GM23338 (cell line): ENCODE measurements around the gene ATP10D. TPM values are rescaled to one million over a fixed set of nuclear protein-coding genes. Genes with fewer than 3 reads are reported as not detected.
A peak's percentile ranks its signal among the peaks of the same experiment; 100 is the strongest.

Source experiments
- ATAC-seq: fragments of 200-7000 bp; cut with Tn5 transposase; 3 replicates; pipeline ENCODE4 v1.9.1; 2020
- DNase-seq: peaks from one replicate; pipeline ENCODE4 v3.0.0-alpha.2; 2015; ENCODE audit warnings: low spot score
- H2AFZ ChIP-seq: fragments of 200-600 bp; sonication (generic); 2 replicates; pipeline ENCODE4 v1.8.0; 2016; ENCODE audit warnings: antibody characterized with exemption, mild to moderate bottlenecking, moderate library complexity
- H3F3A ChIP-seq: fragments of 200-600 bp; sonication (generic); replicated peaks from 2 replicates; pipeline ENCODE4 v1.8.0; 2017; ENCODE audit warnings: antibody characterized with exemption, mixed run types, low read depth
- H3K27ac ChIP-seq: fragments of 200-600 bp; sonication (generic); 2 replicates; pipeline ENCODE4 v1.6.1; 2016; ENCODE audit warnings: low read depth
- H3K27me3 ChIP-seq: fragments of 200-600 bp; sonication (generic); 2 replicates; pipeline ENCODE4 v1.8.0; 2016; ENCODE audit warnings: mild to moderate bottlenecking, mixed run types, moderate library complexity; ENCODE audit not compliant: insufficient read depth
- H3K36me3 ChIP-seq: fragments of 200-600 bp; sonication (generic); 2 replicates; pipeline ENCODE4 v1.8.0; 2016; ENCODE audit warnings: mild to moderate bottlenecking; ENCODE audit not compliant: insufficient read depth
- H3K4me1 ChIP-seq: fragments of 200-600 bp; sonication (generic); 2 replicates; pipeline ENCODE4 v1.8.0; 2016; ENCODE audit warnings: mild to moderate bottlenecking, moderate library complexity; ENCODE audit not compliant: insufficient read depth
- H3K4me2 ChIP-seq: fragments of 200-600 bp; sonication (generic); 2 replicates; pipeline ENCODE4 v1.7.1; 2017; ENCODE audit warnings: mixed run types
- H3K4me3 ChIP-seq: fragments of 200-600 bp; sonication (generic); 2 replicates; pipeline ENCODE4 v1.6.1; 2016; ENCODE audit warnings: mixed run types
- H3K79me2 ChIP-seq: fragments of 200-600 bp; sonication (generic); replicated peaks from 2 replicates; pipeline ENCODE4 v1.8.0; 2017; ENCODE audit warnings: mild to moderate bottlenecking; ENCODE audit not compliant: insufficient read depth
- H3K9me2 ChIP-seq: fragments of 200-600 bp; sonication (generic); 2 replicates; pipeline ENCODE4 v1.8.0; 2017; ENCODE audit not compliant: insufficient read depth
- H4K20me1 ChIP-seq: fragments of 200-600 bp; sonication (generic); replicated peaks from 2 replicates; pipeline ENCODE4 v1.8.0; 2017; ENCODE audit warnings: mild to moderate bottlenecking; ENCODE audit not compliant: insufficient read depth
- H3K27ac Mint-ChIP-seq: 2 replicates; pipeline ENCODE4 v1.8.0; 2020; ENCODE audit warnings: inconsistent platforms, mild to moderate bottlenecking, moderate library complexity, mixed read lengths
- H3K27me3 Mint-ChIP-seq: 3 replicates; pipeline ENCODE4 v1.8.0; 2022; ENCODE audit warnings: low read depth, mild to moderate bottlenecking, moderate library complexity, mixed read lengths, inconsistent platforms; ENCODE audit not compliant: insufficient read depth, poor library complexity
- H3K36me3 Mint-ChIP-seq: 3 replicates; pipeline ENCODE4 v1.8.0; 2021; ENCODE audit warnings: low read depth, mild to moderate bottlenecking, inconsistent platforms, moderate library complexity, mixed read lengths
- H3K4me1 Mint-ChIP-seq: 3 replicates; pipeline ENCODE4 v1.8.0; 2020; ENCODE audit warnings: mild to moderate bottlenecking, inconsistent platforms, mixed read lengths
- H3K4me3 Mint-ChIP-seq: 3 replicates; pipeline ENCODE4 v1.8.0; 2021; ENCODE audit warnings: moderate library complexity, mild to moderate bottlenecking, inconsistent platforms, mixed read lengths
- H3K9me3 Mint-ChIP-seq: 3 replicates; pipeline ENCODE4 v1.8.0; 2020; ENCODE audit warnings: moderate library complexity, mild to moderate bottlenecking, inconsistent platforms, mixed read lengths
- EZH2 ChIP-seq: fragments of 200-600 bp; sonication (generic); IDR thresholded peaks from one replicate; pipeline ENCODE4 v1.8.0; 2017; ENCODE audit warnings: antibody characterized with exemption, mild to moderate bottlenecking, low read depth; ENCODE audit not compliant: unreplicated experiment
- NANOG ChIP-seq: IDR thresholded peaks from 2 replicates; pipeline ENCODE4 v1.6.1; 2016; ENCODE audit warnings: antibody characterized with exemption, borderline replicate concordance
- ZNF114 ChIP-seq: fragments of 250-450 bp; sonication (Bioruptor Pico); IDR thresholded peaks from 2 replicates; pipeline ENCODE4 v1.5.0; 2020; ENCODE audit warnings: mild to moderate bottlenecking, moderate library complexity
- polyA plus RNA-seq: library from polyadenylated mRNA; unstranded; fragments of >200 nt; fragmentation: Nextera tagmentation; extraction: Ambion mirVana; gene quantifications from 2 replicates; pipeline ENCODE4 v1.2.1, GENCODE V29; 2016
- total RNA-seq: library from RNA; depleted of rRNA; stranded (reverse); fragments of >200 nt; shearing (Covaris generic); gene quantifications from 2 replicates; pipeline ENCODE4 v1.2.3, GENCODE V29; 2014
- TF ChIP-seq, protein P1 (sequence below): fragments of 250-450 bp; sonication (Bioruptor Pico); IDR thresholded peaks from 2 replicates; pipeline ENCODE4 v1.5.0; 2020; ENCODE audit warnings: mild to moderate bottlenecking, moderate library complexity
- TF ChIP-seq, protein P2 (sequence below), 2 experiments: fragments of 200-600 bp in 1 of 2; sonication (generic) in 1 of 2; conservative IDR thresholded peaks; 2 replicates each; pipeline versions ENCODE4 v1.5.1 to v1.6.1; 2016 to 2017; ENCODE audit warnings: antibody characterized with exemption in 2 of 2, low read depth in 2 of 2, mild to moderate bottlenecking in 2 of 2, moderate library complexity in 1 of 2
- TF ChIP-seq, protein P3 (sequence below): IDR thresholded peaks from 2 replicates; pipeline ENCODE4 v1.6.1; 2016; ENCODE audit warnings: antibody characterized with exemption

The ATP10D gene
- total and polyA plus RNA-seq, 2 experiments from 2014 or later, result 4.5 to 4.7 TPM

DNA sequence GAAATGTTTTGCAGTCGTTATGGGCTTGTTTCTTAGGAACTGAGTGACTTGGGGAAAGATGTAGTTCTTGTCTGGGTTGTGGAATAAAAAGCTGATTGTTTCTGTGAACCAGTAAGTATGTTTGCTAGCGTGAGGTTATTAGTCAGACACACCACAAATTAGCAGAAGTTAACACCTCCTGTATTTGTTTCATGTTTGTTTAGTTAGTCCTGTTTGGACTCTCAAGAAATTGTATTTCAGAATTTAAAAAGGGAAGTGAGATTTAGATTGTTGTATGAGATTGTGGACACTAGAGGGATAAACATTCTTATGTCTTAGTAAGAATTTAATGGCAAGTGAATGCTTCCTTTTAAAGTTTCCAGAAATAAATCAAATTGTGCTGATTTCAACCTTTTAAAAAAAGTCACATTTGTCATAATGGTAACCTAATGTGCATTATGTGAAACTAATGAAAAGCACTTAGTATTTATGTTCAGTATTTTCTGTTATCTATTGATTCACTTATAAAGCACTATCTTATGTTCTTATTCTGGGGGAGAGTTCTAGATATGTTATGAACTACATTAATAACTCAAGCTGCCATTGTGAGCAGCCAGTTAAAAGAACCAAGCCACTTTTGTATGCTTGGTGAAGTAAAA is 25.6 kb downstream of the ATP10D start:
- no peaks in the 10 kb centered on the region for H4K20me1 ChIP-seq
- H3K27me3 ChIP-seq, result no peaks in the 10 kb centered on the region
- H3K4me2 ChIP-seq, result no peak overlapping the region
- Mint-ChIP-seq H3K27me3 (no peaks in the 10 kb centered on the region), H3K4me1 (peaks cover 14% of the 10 kb centered on the region; the same call in 2 of the 3 replicates), H3K4me3 (no peak overlapping the region), H3K36me3 (no peaks in the 10 kb centered on the region), H3K27ac (peak overlapping the region; percentile 73), H3K9me3 (no peaks in the 10 kb centered on the region)
- H3K4me1 ChIP-seq, result peaks cover 10% of the 10 kb centered on the region
- DNase-seq (no peak), ATAC-seq (no peak)
- H3K36me3 ChIP-seq, result no peaks in the 10 kb centered on the region
- no peak overlapping the region for H2AFZ ChIP-seq
- no peaks in the 10 kb centered on the region for H3F3A ChIP-seq
- no peaks in the 10 kb centered on the region for H3K9me2 ChIP-seq
- H3K79me2 ChIP-seq, result no peaks in the 10 kb centered on the region
- no peak for TF ChIP-seq NANOG
- TF ChIP-seq, protein P1, sequence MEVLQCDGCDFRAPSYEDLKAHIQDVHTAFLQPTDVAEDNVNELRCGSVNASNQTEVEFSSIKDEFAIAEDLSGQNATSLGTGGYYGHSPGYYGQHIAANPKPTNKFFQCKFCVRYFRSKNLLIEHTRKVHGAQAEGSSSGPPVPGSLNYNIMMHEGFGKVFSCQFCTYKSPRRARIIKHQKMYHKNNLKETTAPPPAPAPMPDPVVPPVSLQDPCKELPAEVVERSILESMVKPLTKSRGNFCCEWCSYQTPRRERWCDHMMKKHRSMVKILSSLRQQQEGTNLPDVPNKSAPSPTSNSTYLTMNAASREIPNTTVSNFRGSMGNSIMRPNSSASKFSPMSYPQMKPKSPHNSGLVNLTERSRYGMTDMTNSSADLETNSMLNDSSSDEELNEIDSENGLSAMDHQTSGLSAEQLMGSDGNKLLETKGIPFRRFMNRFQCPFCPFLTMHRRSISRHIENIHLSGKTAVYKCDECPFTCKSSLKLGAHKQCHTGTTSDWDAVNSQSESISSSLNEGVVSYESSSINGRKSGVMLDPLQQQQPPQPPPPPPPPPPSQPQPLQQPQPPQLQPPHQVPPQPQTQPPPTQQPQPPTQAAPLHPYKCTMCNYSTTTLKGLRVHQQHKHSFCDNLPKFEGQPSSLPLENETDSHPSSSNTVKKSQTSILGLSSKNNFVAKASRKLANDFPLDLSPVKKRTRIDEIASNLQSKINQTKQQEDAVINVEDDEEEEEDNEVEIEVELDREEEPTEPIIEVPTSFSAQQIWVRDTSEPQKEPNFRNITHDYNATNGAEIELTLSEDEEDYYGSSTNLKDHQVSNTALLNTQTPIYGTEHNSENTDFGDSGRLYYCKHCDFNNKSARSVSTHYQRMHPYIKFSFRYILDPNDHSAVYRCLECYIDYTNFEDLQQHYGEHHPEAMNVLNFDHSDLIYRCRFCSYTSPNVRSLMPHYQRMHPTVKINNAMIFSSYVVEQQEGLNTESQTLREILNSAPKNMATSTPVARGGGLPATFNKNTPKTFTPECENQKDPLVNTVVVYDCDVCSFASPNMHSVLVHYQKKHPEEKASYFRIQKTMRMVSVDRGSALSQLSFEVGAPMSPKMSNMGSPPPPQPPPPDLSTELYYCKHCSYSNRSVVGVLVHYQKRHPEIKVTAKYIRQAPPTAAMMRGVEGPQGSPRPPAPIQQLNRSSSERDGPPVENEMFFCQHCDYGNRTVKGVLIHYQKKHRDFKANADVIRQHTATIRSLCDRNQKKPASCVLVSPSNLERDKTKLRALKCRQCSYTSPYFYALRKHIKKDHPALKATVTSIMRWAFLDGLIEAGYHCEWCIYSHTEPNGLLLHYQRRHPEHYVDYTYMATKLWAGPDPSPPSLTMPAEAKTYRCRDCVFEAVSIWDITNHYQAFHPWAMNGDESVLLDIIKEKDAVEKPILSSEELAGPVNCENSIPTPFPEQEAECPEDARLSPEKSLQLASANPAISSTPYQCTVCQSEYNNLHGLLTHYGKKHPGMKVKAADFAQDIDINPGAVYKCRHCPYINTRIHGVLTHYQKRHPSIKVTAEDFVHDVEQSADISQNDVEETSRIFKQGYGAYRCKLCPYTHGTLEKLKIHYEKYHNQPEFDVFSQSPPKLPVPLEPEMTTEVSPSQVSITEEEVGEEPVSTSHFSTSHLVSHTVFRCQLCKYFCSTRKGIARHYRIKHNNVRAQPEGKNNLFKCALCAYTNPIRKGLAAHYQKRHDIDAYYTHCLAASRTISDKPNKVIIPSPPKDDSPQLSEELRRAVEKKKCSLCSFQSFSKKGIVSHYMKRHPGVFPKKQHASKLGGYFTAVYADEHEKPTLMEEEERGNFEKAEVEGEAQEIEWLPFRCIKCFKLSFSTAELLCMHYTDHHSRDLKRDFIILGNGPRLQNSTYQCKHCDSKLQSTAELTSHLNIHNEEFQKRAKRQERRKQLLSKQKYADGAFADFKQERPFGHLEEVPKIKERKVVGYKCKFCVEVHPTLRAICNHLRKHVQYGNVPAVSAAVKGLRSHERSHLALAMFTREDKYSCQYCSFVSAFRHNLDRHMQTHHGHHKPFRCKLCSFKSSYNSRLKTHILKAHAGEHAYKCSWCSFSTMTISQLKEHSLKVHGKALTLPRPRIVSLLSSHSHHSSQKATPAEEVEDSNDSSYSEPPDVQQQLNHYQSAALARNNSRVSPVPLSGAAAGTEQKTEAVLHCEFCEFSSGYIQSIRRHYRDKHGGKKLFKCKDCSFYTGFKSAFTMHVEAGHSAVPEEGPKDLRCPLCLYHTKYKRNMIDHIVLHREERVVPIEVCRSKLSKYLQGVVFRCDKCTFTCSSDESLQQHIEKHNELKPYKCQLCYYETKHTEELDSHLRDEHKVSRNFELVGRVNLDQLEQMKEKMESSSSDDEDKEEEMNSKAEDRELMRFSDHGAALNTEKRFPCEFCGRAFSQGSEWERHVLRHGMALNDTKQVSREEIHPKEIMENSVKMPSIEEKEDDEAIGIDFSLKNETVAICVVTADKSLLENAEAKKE (CRISPR knock-in tag), result no peak
- TF ChIP-seq, protein P2, sequence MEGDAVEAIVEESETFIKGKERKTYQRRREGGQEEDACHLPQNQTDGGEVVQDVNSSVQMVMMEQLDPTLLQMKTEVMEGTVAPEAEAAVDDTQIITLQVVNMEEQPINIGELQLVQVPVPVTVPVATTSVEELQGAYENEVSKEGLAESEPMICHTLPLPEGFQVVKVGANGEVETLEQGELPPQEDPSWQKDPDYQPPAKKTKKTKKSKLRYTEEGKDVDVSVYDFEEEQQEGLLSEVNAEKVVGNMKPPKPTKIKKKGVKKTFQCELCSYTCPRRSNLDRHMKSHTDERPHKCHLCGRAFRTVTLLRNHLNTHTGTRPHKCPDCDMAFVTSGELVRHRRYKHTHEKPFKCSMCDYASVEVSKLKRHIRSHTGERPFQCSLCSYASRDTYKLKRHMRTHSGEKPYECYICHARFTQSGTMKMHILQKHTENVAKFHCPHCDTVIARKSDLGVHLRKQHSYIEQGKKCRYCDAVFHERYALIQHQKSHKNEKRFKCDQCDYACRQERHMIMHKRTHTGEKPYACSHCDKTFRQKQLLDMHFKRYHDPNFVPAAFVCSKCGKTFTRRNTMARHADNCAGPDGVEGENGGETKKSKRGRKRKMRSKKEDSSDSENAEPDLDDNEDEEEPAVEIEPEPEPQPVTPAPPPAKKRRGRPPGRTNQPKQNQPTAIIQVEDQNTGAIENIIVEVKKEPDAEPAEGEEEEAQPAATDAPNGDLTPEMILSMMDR (conservative IDR thresholded peaks at IDR 0.05; ENCODE audit: low read depth in 2 of 2), result peak in 1 of 2 experiments; percentile 26; a peak in 1 of 4 replicates
- TF ChIP-seq ZNF114, result no peak
- TF ChIP-seq EZH2, result no peak
- TF ChIP-seq, protein P3, sequence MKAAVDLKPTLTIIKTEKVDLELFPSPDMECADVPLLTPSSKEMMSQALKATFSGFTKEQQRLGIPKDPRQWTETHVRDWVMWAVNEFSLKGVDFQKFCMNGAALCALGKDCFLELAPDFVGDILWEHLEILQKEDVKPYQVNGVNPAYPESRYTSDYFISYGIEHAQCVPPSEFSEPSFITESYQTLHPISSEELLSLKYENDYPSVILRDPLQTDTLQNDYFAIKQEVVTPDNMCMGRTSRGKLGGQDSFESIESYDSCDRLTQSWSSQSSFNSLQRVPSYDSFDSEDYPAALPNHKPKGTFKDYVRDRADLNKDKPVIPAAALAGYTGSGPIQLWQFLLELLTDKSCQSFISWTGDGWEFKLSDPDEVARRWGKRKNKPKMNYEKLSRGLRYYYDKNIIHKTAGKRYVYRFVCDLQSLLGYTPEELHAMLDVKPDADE, result no peak
- no peak overlapping the region for H3K27ac ChIP-seq
- no peak overlapping the region for H3K4me3 ChIP-seq
